SKM-1 (cell line): Measurements from ENCODE around the gene LIMS2.

Source experiments
- DNase-seq: peaks from one replicate; lab custom pipeline; 2025; ENCODE audit not compliant: unreplicated experiment; lab: John Stamatoyannopoulos, UW

Gene LIMS2

DNA sequence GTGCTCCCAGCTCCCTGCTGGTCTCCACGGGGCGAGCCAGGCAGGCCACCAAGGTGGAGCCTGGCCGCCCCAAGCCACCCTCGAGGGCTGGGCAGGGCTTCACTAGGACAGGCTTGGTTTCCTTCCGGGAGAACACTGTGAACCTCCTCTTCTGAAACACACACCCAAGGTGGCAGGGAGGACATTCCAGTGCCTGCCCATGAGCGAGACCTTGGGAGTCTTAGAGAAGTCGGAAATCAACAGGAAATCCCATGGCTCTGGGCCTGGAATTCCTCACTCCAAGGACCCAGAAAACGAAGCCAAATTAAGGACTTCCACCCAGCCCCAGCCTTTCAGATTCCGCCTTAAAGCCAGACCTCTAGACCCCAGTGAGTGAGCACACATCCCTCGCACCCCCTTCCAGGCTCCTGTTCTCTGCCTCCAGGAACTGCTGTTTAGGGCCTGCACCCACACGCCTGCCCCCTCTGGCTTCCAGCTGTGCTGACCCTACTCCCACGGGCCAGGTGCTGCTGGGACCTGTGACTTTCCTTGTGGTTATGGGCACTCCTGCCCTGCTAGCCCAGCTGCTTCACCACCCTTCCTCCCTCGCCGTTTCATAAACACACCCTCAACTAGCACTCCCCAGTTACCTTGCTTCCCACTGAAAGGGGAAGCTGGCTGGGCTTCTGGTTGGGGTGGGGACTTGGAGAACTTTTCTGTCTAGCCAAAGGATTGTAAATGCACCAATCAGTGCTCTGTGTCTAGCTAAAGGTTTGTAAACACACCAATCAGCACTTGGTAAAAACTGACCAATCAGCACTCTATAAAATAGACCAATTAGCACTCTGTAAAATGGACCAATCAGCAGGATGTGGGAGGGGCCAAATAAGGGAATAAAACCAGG lies 15.7 kb downstream of the LIMS2 start:
- peak; percentile 29 for DNase-seq

DNA sequence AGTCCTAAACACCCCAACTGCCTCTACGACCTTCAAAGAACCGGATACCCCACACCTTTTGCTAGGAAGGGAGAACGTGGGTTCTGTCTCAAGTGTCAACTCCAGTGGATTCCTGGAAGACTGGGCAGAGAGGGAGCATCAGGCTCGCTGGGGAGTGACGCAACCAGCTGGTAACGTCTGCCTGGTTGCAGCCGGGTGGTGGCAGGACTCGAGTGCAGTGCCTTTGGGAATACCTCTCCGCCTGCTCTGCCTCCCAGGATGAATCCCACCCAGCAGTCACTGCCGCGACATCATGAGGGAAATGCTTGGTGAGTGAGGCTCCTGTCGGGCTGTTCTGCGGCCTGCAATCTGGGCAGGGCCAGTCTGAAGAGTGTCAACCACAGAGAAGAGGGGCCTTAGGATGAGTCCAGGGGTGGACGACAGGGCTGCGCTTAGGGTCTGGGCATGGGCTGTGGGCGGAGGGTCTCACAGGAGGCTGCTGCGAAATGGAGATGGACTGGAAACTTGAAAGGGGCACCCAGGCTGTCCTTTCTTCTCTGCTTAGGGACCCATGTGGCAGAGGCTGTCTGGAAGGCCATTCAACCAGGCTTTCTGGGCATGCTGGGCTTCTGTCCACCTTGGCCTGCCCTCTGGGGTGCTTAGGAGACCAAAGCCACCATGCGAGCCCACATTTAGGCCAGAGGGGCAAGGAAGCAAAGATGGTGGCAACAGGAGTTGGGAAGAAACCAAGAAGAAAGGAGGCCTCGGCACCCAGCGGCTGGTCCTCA lies 16.5 kb downstream of the LIMS2 start:
- DNase-seq = no peak

DNA sequence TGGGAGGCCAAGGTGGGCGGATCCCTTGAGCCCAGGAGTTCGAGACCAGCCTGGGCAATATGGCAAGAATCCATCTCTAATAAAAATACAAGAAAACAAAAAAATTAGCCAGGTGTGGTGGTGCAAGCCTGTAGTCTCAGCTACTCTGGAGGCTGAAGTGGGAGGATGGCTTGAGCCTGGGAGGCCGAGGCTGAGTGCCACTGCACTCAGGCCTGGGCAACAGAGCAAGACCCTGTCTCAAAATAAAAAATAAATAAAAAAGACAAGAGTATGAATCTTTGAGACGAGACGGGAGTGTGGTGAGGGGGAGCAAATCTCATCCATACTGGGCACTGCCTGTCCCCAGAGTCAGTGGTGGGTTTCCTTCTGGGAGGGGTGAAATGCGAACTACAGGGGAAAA lies 17.2 kb downstream of the LIMS2 start:
- no peak for DNase-seq

DNA sequence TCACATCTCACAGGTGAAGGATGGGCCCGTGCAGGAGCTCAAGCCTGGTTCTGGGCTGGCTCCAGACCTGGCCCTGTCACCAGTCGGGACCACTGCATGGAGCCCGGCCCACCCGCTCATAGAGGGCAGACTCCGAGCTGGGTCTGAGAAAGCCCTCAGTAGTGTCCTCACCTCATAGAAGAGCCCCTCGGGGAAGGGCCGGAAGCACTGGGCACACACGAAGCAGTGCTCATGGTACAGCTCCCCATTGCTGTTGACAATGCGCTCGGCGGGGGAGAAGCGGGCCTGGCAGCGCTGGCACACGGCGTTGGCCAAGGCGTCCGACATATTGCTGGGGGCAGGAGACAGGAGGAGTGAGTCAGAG lies 18.1 kb downstream of the LIMS2 start:
- no peak for DNase-seq

DNA sequence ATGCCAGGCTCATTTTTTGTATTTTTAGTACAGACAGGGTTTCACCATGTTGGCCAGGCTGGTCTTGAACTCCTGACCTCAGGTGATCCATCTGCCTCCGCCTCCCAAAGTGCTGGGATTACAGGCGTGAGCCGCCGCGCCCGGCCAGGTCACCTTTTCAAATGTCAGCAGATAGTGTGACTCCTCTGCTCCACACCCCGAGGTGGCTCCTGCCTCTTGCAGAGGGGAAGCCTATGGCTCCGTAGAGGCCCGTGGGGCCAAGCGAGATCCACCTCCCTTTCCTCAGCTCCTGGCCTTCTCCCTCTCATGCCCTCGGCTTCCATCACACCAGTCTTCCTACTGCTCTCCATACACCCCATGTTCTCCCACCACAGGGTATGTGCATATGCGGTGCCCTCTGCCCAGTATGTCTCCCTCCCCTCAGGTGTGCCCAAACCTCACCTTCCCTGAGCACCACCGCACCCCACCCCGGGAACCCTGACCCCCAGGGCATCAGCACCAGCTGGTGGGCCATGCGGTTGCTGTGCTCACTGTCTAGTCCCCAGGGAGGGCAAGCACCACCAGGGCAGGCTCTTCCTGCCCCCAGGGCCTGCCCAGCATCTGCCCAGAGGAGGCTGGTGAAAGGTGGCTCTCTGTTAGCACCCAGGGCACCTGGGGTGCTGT lies 18.6 kb downstream of the LIMS2 start:
- no peak for DNase-seq

DNA sequence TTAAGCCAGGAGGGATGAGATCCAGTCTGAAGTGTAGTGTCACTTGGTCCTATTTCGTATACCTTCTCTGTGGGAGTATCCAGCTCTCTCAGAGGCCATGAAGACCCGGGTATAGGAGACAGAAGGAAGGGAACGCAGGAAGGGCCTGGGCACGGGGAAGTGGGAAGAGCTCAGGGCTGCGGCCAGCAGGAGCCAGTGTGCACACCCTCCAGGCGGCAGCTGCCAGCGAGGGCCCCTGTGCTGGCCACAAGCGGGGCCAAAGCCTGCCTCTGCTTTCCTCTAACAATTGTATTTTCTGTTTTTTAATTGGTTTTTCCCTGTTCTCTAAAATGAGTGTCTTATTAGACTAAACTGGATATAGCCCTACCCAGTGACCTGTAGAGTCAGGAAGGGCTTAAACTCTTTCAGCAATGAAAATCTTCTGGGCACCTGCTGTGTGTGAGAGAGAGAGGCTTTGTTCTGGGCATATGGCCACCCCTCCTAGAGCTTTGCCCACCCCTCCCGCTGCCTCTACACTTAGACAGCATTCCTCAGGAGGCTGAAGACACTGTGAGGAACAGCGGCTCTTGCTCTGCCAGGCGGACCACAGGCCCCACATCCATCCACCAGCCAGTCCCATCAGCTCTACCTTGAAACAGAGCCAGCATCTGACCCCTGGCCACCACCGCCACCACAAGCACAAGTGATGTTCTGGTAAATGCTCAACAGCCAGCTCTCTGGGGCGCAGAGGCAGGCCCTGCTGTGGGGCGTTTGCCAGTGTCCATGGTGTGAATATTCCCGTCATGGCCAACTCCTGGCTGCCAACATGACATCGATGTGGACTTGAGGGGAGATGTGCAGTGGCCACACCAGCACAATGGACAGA lies 19.9 kb downstream of the LIMS2 start:
- no peak for DNase-seq

DNA sequence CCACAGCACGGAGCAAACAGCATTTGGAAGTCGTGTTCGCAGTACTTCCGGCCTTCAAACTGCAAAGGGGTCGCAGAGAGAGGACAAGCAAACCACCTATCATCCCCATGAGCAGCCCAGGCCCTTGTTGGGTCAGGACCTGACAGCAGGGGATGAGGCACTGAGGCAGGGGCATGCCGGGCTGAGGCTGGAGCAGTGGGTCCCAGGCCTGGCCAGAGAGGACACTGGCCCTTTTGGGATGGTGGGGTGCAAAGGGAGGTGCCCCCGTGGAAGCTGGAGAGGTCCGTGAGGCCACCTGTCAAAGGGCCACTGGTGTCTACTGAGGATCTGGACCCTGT lies 20.5 kb downstream of the LIMS2 start:
- no peak for DNase-seq

DNA sequence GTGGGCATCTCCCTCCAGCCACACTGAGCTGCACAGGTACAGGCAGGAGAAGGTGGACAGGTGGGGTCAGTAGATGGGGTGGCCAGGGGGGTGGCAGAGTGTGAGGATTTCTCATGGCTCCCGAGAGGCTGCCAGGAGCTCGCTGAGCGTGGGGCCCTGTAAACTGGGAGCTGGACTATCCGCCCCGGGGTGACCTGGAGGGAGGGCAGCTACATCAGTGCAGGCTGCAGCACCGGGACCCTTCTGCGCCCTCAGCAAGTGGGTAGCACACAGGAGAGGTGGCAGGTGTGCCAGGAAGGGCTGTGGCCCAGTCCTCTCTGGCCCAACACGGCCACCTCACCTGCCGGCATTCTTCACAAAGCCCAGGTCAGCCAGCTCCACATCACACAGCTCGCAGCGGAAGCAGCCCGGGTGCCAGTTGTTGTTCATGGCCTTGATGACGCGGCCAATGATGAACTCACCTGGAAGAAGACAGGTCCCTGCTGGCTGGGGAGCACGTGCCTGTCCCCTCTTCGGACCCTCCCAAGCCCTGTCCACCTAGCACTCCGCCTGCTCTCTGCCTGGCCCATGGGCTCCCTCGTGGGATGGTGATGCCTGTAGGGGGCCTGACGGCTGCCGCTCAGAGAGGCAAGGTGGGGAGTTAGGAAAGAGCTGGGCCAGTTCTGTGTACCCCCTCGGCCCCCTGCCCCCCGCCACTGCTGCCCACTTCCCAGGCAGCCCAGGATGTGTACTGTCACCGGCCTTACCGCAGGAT lies 21.1 kb downstream of the LIMS2 start:
- no peak for DNase-seq

DNA sequence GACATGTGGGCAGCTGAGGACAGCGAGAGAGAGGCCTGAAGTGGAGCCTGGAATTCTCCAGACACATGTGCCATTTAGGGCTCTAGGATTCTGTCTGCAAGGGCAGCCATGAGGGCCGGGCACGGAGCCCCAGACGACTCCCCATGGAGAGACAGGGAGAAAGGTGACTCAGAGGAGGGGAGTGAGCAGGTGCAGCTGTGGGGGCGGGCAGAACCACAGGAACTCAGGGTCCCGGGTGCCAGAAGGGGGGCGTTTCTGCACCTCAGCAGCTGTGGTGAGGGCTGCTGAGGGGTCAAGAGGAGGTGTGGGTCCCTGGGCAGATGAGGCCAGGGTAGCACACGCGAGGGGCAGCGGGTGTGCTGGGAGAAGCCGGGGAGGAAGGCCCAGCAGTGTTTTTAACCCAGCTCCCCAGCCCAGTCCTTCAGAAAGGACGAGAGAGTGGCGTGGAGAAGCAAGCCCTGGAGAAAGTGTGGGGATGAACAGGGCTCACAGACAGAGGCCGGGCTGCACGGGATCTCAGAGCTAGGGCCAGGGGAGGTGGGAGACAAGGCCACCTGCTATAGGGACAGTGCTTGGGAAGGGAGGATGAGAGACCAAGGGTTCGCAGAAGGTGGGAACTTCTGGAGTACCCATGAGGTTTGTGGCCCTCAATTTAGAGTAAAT lies 21.8 kb downstream of the LIMS2 start:
- no peak for DNase-seq

DNA sequence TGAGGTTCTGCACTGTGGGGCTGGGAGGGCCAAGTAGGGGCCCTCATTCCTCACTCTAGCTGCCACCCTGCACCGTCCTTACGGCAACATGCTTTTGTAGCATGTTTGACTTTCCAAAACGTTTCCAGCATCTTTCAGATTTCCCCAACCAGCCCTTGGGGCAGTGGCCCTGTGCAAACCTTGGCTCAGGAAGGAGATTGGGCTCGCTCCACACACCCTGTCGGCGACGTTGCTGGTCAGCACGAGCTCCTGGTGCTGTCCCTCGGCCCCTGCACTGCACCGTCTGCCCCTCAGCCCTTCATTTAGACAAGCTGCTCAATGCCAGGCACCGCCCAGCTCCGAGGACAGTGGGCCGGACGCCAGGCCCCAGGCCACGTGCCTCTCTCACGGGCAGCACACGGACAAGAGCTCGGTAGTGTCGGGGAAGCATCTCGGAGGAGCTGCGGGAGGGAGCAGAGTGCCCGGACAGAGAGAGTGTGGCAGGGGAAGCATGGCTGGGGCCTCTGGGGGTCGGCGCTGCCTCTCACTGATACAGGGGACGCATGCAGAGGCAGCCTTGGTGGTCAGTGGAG lies 22.5 kb downstream of the LIMS2 start:
- DNase-seq = no peak

DNA sequence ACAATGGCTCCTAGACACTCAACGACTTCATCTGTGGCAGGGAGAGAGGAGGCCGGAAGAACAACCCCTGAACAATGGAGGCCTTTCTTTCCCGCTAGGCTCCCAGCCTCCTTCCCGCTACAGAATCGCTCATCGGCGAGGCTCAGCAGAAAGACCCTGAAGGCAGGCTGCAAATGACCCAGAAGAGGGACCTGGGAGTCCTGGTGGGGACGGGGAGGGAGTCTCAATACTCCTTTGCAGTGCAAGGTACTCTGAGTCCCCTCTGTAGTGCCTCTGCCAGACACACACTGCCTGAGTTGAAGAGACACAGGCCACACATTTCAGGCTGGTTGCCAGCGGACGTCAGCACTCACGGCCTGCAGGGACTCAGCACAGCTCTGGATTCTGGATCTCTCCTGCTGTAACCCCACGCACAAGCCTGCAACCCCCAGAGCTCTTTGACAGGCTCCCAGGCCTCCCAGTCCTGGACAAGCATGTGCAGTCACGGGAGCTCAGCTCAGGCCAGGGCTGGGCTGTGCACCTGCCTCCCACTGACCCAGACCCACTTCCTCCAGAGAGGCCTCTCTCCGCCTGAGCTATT lies 23.3 kb downstream of the LIMS2 start:
- DNase-seq = no peak

DNA sequence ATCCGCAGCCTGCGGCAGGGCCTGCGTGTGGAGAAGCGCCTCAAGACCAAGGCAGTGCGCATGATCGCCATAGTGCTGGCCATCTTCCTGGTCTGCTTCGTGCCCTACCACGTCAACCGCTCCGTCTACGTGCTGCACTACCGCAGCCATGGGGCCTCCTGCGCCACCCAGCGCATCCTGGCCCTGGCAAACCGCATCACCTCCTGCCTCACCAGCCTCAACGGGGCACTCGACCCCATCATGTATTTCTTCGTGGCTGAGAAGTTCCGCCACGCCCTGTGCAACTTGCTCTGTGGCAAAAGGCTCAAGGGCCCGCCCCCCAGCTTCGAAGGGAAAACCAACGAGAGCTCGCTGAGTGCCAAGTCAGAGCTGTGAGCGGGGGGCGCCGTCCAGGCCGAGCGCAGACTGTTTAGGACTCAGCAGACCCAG lies 23.9 kb downstream of the LIMS2 start:
- DNase-seq = no peak

DNA sequence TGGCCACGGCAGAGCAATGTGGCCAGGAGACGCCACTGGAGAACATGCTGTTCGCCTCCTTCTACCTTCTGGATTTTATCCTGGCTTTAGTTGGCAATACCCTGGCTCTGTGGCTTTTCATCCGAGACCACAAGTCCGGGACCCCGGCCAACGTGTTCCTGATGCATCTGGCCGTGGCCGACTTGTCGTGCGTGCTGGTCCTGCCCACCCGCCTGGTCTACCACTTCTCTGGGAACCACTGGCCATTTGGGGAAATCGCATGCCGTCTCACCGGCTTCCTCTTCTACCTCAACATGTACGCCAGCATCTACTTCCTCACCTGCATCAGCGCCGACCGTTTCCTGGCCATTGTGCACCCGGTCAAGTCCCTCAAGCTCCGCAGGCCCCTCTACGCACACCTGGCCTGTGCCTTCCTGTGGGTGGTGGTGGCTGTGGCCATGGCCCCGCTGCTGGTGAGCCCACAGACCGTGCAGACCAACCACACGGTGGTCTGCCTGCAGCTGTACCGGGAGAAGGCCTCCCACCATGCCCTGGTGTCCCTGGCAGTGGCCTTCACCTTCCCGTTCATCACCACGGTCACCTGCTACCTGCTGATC lies 24.4 kb downstream of the LIMS2 start:
- no peak for DNase-seq

DNA sequence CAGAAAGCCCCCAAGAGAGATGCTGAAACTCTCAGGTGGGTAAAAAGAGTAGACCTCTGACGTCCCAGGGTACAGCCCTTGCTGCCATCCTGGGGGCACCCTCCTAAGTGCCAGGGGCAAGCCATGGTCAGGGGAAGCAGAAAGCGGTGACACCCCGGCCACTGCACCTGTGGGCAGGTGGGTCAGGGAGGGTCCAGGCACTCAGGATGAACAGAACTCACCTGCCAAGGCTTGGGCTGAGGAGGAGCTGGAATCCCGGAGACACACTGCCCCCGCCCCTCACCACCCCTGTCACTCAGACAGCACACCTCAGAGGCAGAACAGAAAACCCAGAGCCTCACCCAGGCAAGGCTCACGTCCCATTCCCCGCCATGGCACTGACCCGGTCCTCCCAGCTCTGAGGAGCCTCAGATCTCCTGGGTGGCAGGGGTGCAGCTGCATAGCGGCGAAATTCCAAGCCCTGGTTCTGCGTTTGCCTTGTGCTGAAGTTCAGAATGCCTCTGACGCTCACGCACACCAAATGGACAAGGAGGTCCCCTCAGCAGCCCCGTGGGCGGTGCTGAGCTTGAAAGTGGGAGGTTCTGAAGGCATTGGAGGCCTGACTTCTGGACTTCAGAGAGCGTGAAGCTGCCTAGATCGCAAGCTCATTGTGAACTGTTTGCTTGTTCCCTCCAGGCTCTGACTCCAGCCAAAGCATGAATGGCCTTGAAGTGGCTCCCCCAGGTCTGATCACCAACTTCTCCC lies 25.1 kb downstream of the LIMS2 start:
- DNase-seq = no peak

DNA sequence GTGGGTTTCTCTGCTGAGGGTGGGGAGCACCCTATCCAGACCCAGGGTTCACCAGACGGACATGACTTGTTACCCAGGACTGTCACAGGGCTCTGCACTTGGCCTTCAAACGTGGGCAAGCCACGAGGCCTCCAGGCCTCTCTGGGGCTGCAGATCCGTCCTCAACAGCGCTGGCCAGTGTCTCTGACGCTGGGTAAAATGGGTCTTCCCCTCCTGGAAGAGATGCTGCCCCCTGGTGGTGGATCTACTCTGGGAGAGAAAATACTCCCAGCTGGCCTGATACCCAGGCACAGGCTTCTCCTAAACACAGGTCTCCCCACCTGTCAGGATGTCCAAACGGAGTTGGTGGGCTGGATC lies 25.7 kb downstream of the LIMS2 start:
- DNase-seq = peak; percentile 62

DNA sequence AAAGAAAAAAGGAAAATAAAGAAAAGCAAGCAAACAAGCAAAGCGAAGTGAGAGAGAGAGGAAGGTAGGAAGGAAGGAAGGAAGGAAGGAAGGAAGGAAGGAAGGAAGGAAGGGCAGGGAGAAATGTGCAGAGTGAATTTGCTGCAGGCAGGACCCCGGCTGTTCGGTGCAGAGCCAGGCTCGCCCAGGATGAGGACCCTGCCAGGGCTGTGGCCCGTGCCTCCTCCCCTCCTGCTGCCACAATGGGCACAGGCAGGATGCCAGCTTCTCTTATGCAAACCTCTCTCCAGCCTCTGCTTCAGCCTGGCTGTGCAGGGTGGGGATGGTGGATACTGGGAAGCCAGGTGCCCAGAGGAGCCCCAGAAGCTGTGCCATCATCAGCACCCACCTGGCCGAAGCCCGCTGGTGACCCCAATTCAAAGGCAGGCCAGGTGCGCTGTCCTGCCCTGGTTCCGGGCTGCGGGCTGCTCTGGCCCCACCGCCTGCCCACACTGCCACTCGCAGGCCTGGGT lies 26.2 kb downstream of the LIMS2 start:
- DNase-seq = no peak

DNA sequence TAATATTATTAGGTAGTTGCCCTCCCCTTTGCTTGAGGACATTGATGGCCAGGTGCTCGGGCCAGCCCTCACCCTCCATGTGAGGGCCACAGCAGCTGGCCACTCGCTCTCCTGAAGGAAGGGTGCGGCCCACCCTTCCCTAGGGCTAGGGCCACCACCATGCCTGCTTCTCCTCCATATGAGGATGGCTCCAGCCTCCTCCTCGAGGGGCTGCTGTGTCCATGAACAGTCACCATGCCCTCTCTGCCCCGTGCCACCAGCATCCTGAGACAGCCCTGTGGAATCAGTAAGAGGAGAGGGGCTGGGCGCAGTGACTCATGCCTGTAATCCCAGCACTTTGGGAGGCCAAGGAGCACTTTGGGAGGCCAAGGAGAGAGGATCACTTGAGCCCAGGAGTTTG lies 27.0 kb downstream of the LIMS2 start:
- DNase-seq = no peak
